GM21723 (cell line): Measurements from ENCODE around the gene MAN2A1.
"Not testable (repeated sequence)": the region's sequence is repeated elsewhere in the genome, so short reads cannot be mapped to it uniquely, and the experiment has no call there.

Source experiments
- ATAC-seq: cut with Tn5 transposase; IDR thresholded peaks from one replicate; pipeline ENCODE4 v1.9.1; 2021; ENCODE audit warnings: mild to moderate bottlenecking, moderate library complexity; ENCODE audit not compliant: unreplicated experiment

The MAN2A1 gene

GRCh38 chr5:109857405-109858031 lies 167.8 kb downstream of the MAN2A1 start:
- no peak for ATAC-seq

- ATAC-seq: no peak
Measured at GRCh38 chr5:109859537-109859936, 169.8 kb downstream of the MAN2A1 start.

- ATAC-seq: no peak
Measured at GRCh38 chr5:109862301-109862700, 172.6 kb downstream of the MAN2A1 start.

- no peak for ATAC-seq
Measured at GRCh38 chr5:109863752-109864151, 174.0 kb downstream of the MAN2A1 start.

- no peak for ATAC-seq
Measured at GRCh38 chr5:109865637-109866036, 175.9 kb downstream of the MAN2A1 start.

- ATAC-seq: no peak
Measured at GRCh38 chr5:109866051-109866450, 176.3 kb downstream of the MAN2A1 start.

- ATAC-seq: no peak
Measured at GRCh38 chr5:109868737-109869136, 179.0 kb downstream of the MAN2A1 start.

GRCh38 chr5:109873687-109874086 lies 184.0 kb downstream of the MAN2A1 start:
- ATAC-seq: no peak

GRCh38 chr5:109874108-109874507 lies 184.4 kb downstream of the MAN2A1 start:
- ATAC-seq: no peak

GRCh38 chr5:109876030-109876725 lies 186.5 kb downstream of the MAN2A1 start:
- no peak for ATAC-seq

- ATAC-seq: no peak
Measured at GRCh38 chr5:109876941-109877669, 187.4 kb downstream of the MAN2A1 start.

GRCh38 chr5:109877670-109878045 lies 187.9 kb downstream of the MAN2A1 start:
- ATAC-seq: no peak

GRCh38 chr5:109878887-109879286 lies 189.2 kb downstream of the MAN2A1 start:
- no peak for ATAC-seq

GRCh38 chr5:109880907-109881685 lies 191.4 kb downstream of the MAN2A1 start:
- ATAC-seq: no peak

GRCh38 chr5:109882546-109882945 lies 192.8 kb downstream of the MAN2A1 start:
- no peak for ATAC-seq

GRCh38 chr5:109884676-109885075 lies 194.9 kb downstream of the MAN2A1 start:
- ATAC-seq: no peak

- no peak for ATAC-seq
Measured at GRCh38 chr5:109885205-109885604, 195.5 kb downstream of the MAN2A1 start.

- ATAC-seq: no peak
Measured at GRCh38 chr5:109888989-109889388, 199.3 kb downstream of the MAN2A1 start.

GRCh38 chr5:109893271-109893670 lies 203.5 kb downstream of the MAN2A1 start:
- not testable (repeated sequence) for ATAC-seq

GRCh38 chr5:109898269-109899162 lies 208.8 kb downstream of the MAN2A1 start:
- ATAC-seq: no peak
